PC-9 (cell line): ENCODE results near the gene INO80E. TPM values are rescaled to one million over a fixed set of nuclear protein-coding genes. Genes with fewer than 3 reads are reported as not detected.

Experiments
- BruUV-seq: library from RNA; stranded (reverse); fragments of 400-500 nt; replicated peaks from 2 replicates; lab custom pipeline; 2021; lab: Mats Ljungman, UMichigan
- CTCF ChIA-PET: fragments of 300-600 bp; sonication (Branson Sonifier 250); formaldehyde crosslinking; loops from one replicate; lab custom pipeline; 2022; ENCODE audit warnings: antibody characterized with exemption; lab: Charles Lee
- POLR2A ChIA-PET: fragments of 300-600 bp; sonication (Branson Sonifier 250); formaldehyde crosslinking; loops from one replicate; lab custom pipeline; 2022; ENCODE audit warnings: antibody characterized with exemption; ENCODE audit not compliant: unreplicated experiment; lab: Charles Lee
- DNase-seq, 2 experiments: peaks; one replicate each; pipeline versions ENCODE4 v3.0.0 to v3.0.0-alpha.2; 2015 to 2022; ENCODE audit warnings: mixed read lengths in 1 of 2
- H2AFZ ChIP-seq: fragments of 200-600 bp; sonication (generic); 2 replicates; pipeline ENCODE4 v1.8.1; 2017; ENCODE audit warnings: antibody characterized with exemption
- H3F3A ChIP-seq: fragments of 200-600 bp; sonication (generic); 2 replicates; pipeline ENCODE4 v1.8.1; 2017; ENCODE audit warnings: antibody characterized with exemption, mild to moderate bottlenecking, low read depth; ENCODE audit not compliant: insufficient read depth
- H3K27ac ChIP-seq: fragments of 200-600 bp; sonication (generic); 2 replicates; pipeline ENCODE4 v1.6.1; 2016; ENCODE audit warnings: mixed run types
- H3K27me3 ChIP-seq: fragments of 200-600 bp; sonication (generic); 2 replicates; pipeline ENCODE4 v1.6.1; 2016; ENCODE audit warnings: low read depth, mixed run types; ENCODE audit not compliant: insufficient read depth
- H3K36me3 ChIP-seq: fragments of 200-600 bp; sonication (generic); 2 replicates; pipeline ENCODE4 v1.6.1; 2016; ENCODE audit warnings: low read depth, mixed run types
- H3K4me1 ChIP-seq: fragments of 200-600 bp; sonication (generic); replicated peaks from 2 replicates; pipeline ENCODE4 v1.6.1; 2016; ENCODE audit warnings: mixed run types; ENCODE audit not compliant: insufficient read depth
- H3K4me2 ChIP-seq: fragments of 200-600 bp; sonication (generic); 2 replicates; pipeline ENCODE4 v1.6.1; 2017; ENCODE audit warnings: mixed run types
- H3K4me3 ChIP-seq: fragments of 200-600 bp; sonication (generic); 2 replicates; pipeline ENCODE4 v1.6.1; 2016; ENCODE audit warnings: mixed run types
- H3K79me2 ChIP-seq: fragments of 200-600 bp; sonication (generic); 2 replicates; pipeline ENCODE4 v1.6.1; 2017; ENCODE audit warnings: low read depth, mixed run types
- H3K9me2 ChIP-seq: fragments of 200-600 bp; sonication (generic); 2 replicates; pipeline ENCODE4 v1.8.1; 2017; ENCODE audit warnings: mild to moderate bottlenecking; ENCODE audit not compliant: insufficient read depth
- H3K9me3 ChIP-seq: fragments of 200-600 bp; sonication (generic); 2 replicates; pipeline ENCODE4 v1.8.1; 2016; ENCODE audit warnings: low read depth; ENCODE audit not compliant: insufficient read depth
- H4K20me1 ChIP-seq: fragments of 200-600 bp; sonication (generic); 2 replicates; pipeline ENCODE4 v1.8.1; 2017; ENCODE audit not compliant: insufficient read depth
- CTCF ChIP-seq: fragments of 200-600 bp; sonication (generic); conservative IDR thresholded peaks from 2 replicates; pipeline ENCODE4 v1.6.1; 2017; ENCODE audit warnings: mixed run types, antibody characterized with exemption, mild to moderate bottlenecking, moderate library complexity
- EZH2 ChIP-seq: fragments of 200-600 bp; sonication (generic); IDR thresholded peaks from 2 replicates; pipeline ENCODE4 v1.8.0; 2017; ENCODE audit warnings: antibody characterized with exemption, low read depth
- intact Hi-C: fragments of 100-400 bp; cut with micrococcal nuclease; formaldehyde crosslinking; loops from one replicate; pipeline ENCODE4 v1.10.0; 2022; ENCODE audit not compliant: unreplicated experiment
- total RNA-seq: library from RNA; stranded (reverse); gene quantifications from 2 replicates; pipeline ENCODE4 v1.2.3, GENCODE V29; 2021

INO80E gene
- total RNA-seq, 1 experiment from 2014 or later, result 102 TPM

GRCh38 chr16:29950806-29951461 lies 45.1 kb upstream of the INO80E start:
- no peaks in the 10 kb centered on the region for H3K9me2 ChIP-seq
- no peaks in the 10 kb centered on the region for H3K27me3 ChIP-seq
- ChIA-PET CTCF (interaction anchor here (0.5 kb wide), 1 partner anchor 11 kb away, joined by 3 read pairs; the partner anchor contains the start of gene TMEM219), POLR2A (interaction anchor here (0.6 kb wide), 1 partner anchor 33 kb away, joined by 3 read pairs; no protein-coding TSS in a partner anchor)
- H3K4me1 ChIP-seq, result no peaks in the 10 kb centered on the region
- no peak overlapping the region for H2AFZ ChIP-seq
- no peaks in the 10 kb centered on the region; the same call in 1 of the 2 replicates for H3F3A ChIP-seq
- no peaks in the 10 kb centered on the region for H4K20me1 ChIP-seq
- no peak for DNase-seq
- H3K36me3 ChIP-seq, result no peaks in the 10 kb centered on the region
- TF ChIP-seq CTCF (no peak), EZH2 (no peak)
- BruUV-seq, result no TSS peak
- H3K9me3 ChIP-seq, result no peaks in the 10 kb centered on the region
- H3K79me2 ChIP-seq, result no peaks in the 10 kb centered on the region
- H3K4me2 ChIP-seq, result no peak overlapping the region
- no peak overlapping the region for H3K4me3 ChIP-seq
- no peak overlapping the region for H3K27ac ChIP-seq
- intact Hi-C loops, result no loop called here

- no peak for DNase-seq
- Histone ChIP-seq H3K36me3 (no peaks in the 10 kb centered on the region), H3K9me2 (no peaks in the 10 kb centered on the region), H3K4me3 (no peak overlapping the region), H3K9me3 (no peaks in the 10 kb centered on the region), H3K4me1 (no peaks in the 10 kb centered on the region), H3K27ac (no peak overlapping the region), H2AFZ (no peak overlapping the region), H4K20me1 (no peaks in the 10 kb centered on the region), H3F3A (no peaks in the 10 kb centered on the region), H3K79me2 (no peaks in the 10 kb centered on the region), H3K4me2 (no peak overlapping the region), H3K27me3 (no peaks in the 10 kb centered on the region)
- ChIA-PET POLR2A (no interaction called here), CTCF (interaction anchor here (0.5 to 0.6 kb wide), 2 partner anchors 10 to 12 kb away, joined by 3 read pairs; partner anchors contain the start of gene TMEM219)
- TF ChIP-seq CTCF (no peak), EZH2 (no peak)
- BruUV-seq, result no TSS peak
- intact Hi-C loops, result no loop called here
These were observed 44.2 kb upstream of the INO80E start for GRCh38 chr16:29951625-29952365.

GRCh38 chr16:29958756-29959155 lies 37.3 kb upstream of the INO80E start:
- H3K9me2 ChIP-seq, result no peaks in the 10 kb centered on the region
- H4K20me1 ChIP-seq, result no peaks in the 10 kb centered on the region
- H3K4me3 ChIP-seq, result no peak overlapping the region
- H3K4me1 ChIP-seq, result peaks cover 11% of the 10 kb centered on the region
- H3K4me2 ChIP-seq, result no peak overlapping the region
- no peaks in the 10 kb centered on the region for H3K9me3 ChIP-seq
- no peak for TF ChIP-seq CTCF
- intact Hi-C loops, result no loop called here
- POLR2A ChIA-PET, result no interaction called here
- H3K27me3 ChIP-seq, result no peaks in the 10 kb centered on the region
- peaks cover 8% of the 10 kb centered on the region; the same call in 1 of the 2 replicates for H3F3A ChIP-seq
- no peak overlapping the region for H2AFZ ChIP-seq
- no peak for DNase-seq
- no peaks in the 10 kb centered on the region for H3K79me2 ChIP-seq
- CTCF ChIA-PET, result no interaction called here
- H3K36me3 ChIP-seq, result no peaks in the 10 kb centered on the region
- H3K27ac ChIP-seq, result no peak overlapping the region
- no TSS peak for BruUV-seq
